ENCODE results near the gene TM9SF1. TPM values are rescaled to one million over a fixed set of nuclear protein-coding genes. Genes with fewer than 3 reads are reported as not detected.

Gene TM9SF1
- total and polyA plus RNA-seq, 9 of the 15 experiments (the other 6 are each of a cell fraction or from before 2014, with no cell fraction given), result 5.3 to 20.3 (median 11.8) TPM

DNA sequence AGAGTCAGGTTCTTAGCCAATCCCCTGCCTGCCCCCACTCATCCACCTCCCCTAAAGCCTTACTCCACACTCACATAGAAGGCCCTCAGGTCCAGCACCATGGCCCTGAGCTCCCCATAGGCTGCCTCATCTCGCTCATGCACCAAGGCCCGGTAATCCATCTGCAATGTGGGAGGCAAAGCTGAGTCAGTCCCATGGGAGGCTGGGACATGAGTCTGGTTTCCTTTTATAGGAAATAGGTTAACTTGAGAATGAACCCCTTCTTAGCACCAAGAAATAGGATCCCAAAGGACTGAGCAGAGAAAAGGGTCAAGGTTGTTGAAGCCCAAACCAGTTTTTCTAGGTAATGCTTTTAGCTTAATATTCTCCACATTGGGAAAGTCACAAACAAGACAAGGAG lies 51.7 kb downstream of the TM9SF1 start:
- DNase-seq (ENCODE audit: extremely low read depth in 1 of 4, low spot score in 3 of 4) (no peak), FAIRE-seq (no peak), ATAC-seq (no peak)
- Histone ChIP-seq H4K20me1 (replicated peaks; ENCODE audit: control insufficient read depth, insufficient read depth, low read length) (no peaks in the 10 kb centered on the region; the same call in 1 of the 2 replicates), H3K27me3 (ENCODE audit: control insufficient read depth in 2 of 2, insufficient read depth in 2 of 2, low read length in 2 of 2) (no peaks in the 10 kb centered on the region), H2AFZ (ENCODE audit: low read depth, low read length) (no peak overlapping the region), H3K9ac (ENCODE audit: insufficient read depth in 1 of 2, low read depth in 2 of 2, low read length in 2 of 2) (no peak overlapping the region; a peak in 1 of 4 replicates), H3K4me3 (no peak overlapping the region), H3K36me3 (ENCODE audit: control insufficient read depth, insufficient read depth, low read length) (peaks cover 39% of the 10 kb centered on the region; the same call in 2 of the 3 replicates), H3K4me2 (ENCODE audit: insufficient read depth, low read length) (no peak overlapping the region), H3K4me1 (replicated peaks in 1 of 2; ENCODE audit: control insufficient read depth in 2 of 2, insufficient read depth in 2 of 2, low read length in 2 of 2) (peaks cover 32 to 47% of the 10 kb centered on the region in 2 experiments; a peak in 4 of 5 replicates), H3K9me1 (ENCODE audit: control insufficient read depth, insufficient read depth, low read length) (peaks cover 5% of the 10 kb centered on the region), H3K27ac (ENCODE audit: extremely low read depth, low read depth, low read length) (no peak overlapping the region), H3K9me3 (replicated peaks; ENCODE audit: control insufficient read depth, insufficient read depth, low read depth, low read length) (no peaks in the 10 kb centered on the region), H3K79me2 (ENCODE audit: control insufficient read depth, insufficient read depth, low read length) (peaks cover 52% of the 10 kb centered on the region)
- CTCF ChIA-PET (ENCODE audit: low intra/inter-chr PET ratio), result no interaction called here
- POLR2A ChIA-PET, result no interaction called here
- TF ChIP-seq ZNF644 (tag; IDR thresholded peaks at IDR 0.05; ENCODE audit: low read depth) (no peak), ETS2 (tag; IDR thresholded peaks at IDR 0.05; ENCODE audit: borderline replicate concordance, poor library complexity, severe bottlenecking) (no peak), ZFP1 (CRISPR knock-in tag; IDR thresholded peaks at IDR 0.05) (no peak), KDM2B (CRISPR knock-in tag; IDR thresholded peaks at IDR 0.05) (no peak), KLF6 (CRISPR knock-in tag; IDR thresholded peaks at IDR 0.05; ENCODE audit: borderline replicate concordance) (no peak), XRCC5 (IDR thresholded peaks at IDR 0.05; ENCODE audit: low read depth, low read length) (no peak), HNRNPUL1 (IDR thresholded peaks at IDR 0.05; ENCODE audit: low read length) (no peak), ZNF143 (CRISPR knock-in tag; IDR thresholded peaks at IDR 0.05) (no peak), POLR2B (IDR thresholded peaks at IDR 0.05; ENCODE audit: low read depth, partially characterized antibody) (no peak), TRIM28 (IDR thresholded peaks at IDR 0.05) (no peak), SIN3A (IDR thresholded peaks at IDR 0.05; ENCODE audit: borderline replicate concordance in 2 of 2, control insufficient read depth in 1 of 2, low read depth in 2 of 2, low read length in 2 of 2) (no peak)
- in situ Hi-C loops (cut with MboI) (no loop called here), intact Hi-C loops (cut with micrococcal nuclease) (loop anchor here (10.0 kb wide), 1 partner anchor 49 kb away; the partner anchor contains the start of gene PCK2)
- no TSS peak for BruUV-seq (replicated peaks)
- 24% methylated on average over 2 of the region's 2 CpGs for WGBS (ENCODE audit: insufficient coverage, low coverage, missing lambda C conversion rate)
